Ovary (tissue), 3 donors: ENCODE measurements around the gene KLK15.

ENCODE experiments used
- POLR2A ChIP-seq: fragments of 450-650 bp; IDR thresholded peaks from one replicate; pipeline ENCODE4 v1.6.1; 2017; ENCODE audit warnings: antibody characterized with exemption, mild to moderate bottlenecking, moderate library complexity
- TF ChIP-seq, protein P1 (sequence below), 3 donors: fragments of 450-650 bp in 2 of 3; fragments of 200-600 bp in 1 of 3; IDR thresholded peaks; one replicate each; pipeline versions ENCODE4 v1.5.1 to v1.8.0; 2016 to 2022; ENCODE audit warnings: antibody characterized with exemption in 3 of 3, mild to moderate bottlenecking in 1 of 3
- donor health status: DM: no; HTN: no; CAD: no.

DNA sequence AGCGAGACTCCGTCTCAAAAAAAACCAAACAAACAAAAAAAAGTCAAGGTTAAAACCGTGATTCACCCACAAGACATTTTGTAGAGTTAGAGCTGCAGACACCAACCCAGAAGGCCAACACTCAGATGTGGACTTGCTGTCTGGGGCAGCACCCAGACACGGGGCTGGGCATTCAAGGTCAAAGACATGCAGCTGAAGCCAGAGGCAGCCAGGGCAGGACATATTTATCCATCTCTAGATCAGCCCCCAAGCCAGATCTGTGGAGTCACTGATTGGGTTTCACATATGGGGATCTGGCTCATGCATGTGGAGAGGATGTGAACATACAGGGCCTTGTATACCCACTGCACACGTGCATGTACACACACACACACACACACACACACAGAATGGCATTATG lies 3.6 kb downstream of the KLK15 start:
- TF ChIP-seq, protein P1, sequence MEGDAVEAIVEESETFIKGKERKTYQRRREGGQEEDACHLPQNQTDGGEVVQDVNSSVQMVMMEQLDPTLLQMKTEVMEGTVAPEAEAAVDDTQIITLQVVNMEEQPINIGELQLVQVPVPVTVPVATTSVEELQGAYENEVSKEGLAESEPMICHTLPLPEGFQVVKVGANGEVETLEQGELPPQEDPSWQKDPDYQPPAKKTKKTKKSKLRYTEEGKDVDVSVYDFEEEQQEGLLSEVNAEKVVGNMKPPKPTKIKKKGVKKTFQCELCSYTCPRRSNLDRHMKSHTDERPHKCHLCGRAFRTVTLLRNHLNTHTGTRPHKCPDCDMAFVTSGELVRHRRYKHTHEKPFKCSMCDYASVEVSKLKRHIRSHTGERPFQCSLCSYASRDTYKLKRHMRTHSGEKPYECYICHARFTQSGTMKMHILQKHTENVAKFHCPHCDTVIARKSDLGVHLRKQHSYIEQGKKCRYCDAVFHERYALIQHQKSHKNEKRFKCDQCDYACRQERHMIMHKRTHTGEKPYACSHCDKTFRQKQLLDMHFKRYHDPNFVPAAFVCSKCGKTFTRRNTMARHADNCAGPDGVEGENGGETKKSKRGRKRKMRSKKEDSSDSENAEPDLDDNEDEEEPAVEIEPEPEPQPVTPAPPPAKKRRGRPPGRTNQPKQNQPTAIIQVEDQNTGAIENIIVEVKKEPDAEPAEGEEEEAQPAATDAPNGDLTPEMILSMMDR (IDR thresholded peaks at IDR 0.05) = no peak
- no peak for TF ChIP-seq POLR2A
